K562 (cell line): ENCODE results near the gene ACBD4. TPM values are rescaled to one million over a fixed set of nuclear protein-coding genes. Genes with fewer than 3 reads are reported as not detected.
A peak's percentile ranks its signal among the peaks of the same experiment; 100 is the strongest.

Experiments used
- CREB3 ChIP-seq: fragments of 450-650 bp; conservative IDR thresholded peaks from 2 replicates; pipeline ENCODE4 v1.6.1; 2016; ENCODE audit warnings: missing genetic modification characterization, low read depth, mild to moderate bottlenecking, missing compliant biosample characterization, moderate library complexity
- ESRRA ChIP-seq: fragments of 450-650 bp; IDR thresholded peaks from 2 replicates; pipeline ENCODE4 v1.6.1; 2014; ENCODE audit warnings: low read depth, mild to moderate bottlenecking, moderate library complexity, borderline replicate concordance
- MTA1 ChIP-seq: fragments of 450-650 bp; IDR thresholded peaks from 2 replicates; pipeline ENCODE4 v1.6.1; 2017; ENCODE audit warnings: borderline replicate concordance
- MYBL2 ChIP-seq, 2 experiments: fragments of 450-650 bp in 1 of 2; sonication (generic) in 1 of 2; formaldehyde crosslinking in 1 of 2; IDR thresholded peaks; 2 replicates each; pipeline versions ENCODE4 v1.6.1 to v1.8.1; 2017 to 2022; ENCODE audit warnings: borderline replicate concordance in 1 of 2, inconsistent platforms in 1 of 2, low read depth in 1 of 2, mild to moderate bottlenecking in 1 of 2, missing genetic modification reagents in 1 of 2, moderate library complexity in 1 of 2
- PHB ChIP-seq: fragments of 250-450 bp; sonication (Bioruptor Pico); IDR thresholded peaks from 2 replicates; pipeline ENCODE4 v1.5.0; 2021
- RCOR1 ChIP-seq, 2 experiments: IDR thresholded peaks; 2 replicates each; pipeline ENCODE4 v1.6.1; 2012; ENCODE audit warnings: low read depth in 2 of 2, low read length in 2 of 2, borderline replicate concordance in 1 of 2, improper control_type of control experiment in 1 of 2
- SIX5 ChIP-seq, 2 experiments: IDR thresholded peaks; 2 replicates each; pipeline ENCODE4 v1.6.1; 2011; ENCODE audit warnings: low read length in 2 of 2, borderline replicate concordance in 1 of 2, low read depth in 1 of 2, mild to moderate bottlenecking in 1 of 2, moderate library complexity in 1 of 2; ENCODE audit not compliant: insufficient read depth in 1 of 2
- TFAP4 ChIP-seq: sonication (generic); formaldehyde crosslinking; IDR thresholded peaks from 2 replicates; pipeline ENCODE4 v1.8.0; 2022; ENCODE audit warnings: missing genetic modification reagents, mild to moderate bottlenecking, moderate library complexity, borderline replicate concordance
- THRB ChIP-seq: fragments of 450-650 bp; formaldehyde crosslinking; conservative IDR thresholded peaks from 2 replicates; pipeline ENCODE4 v1.4.0; 2022; ENCODE audit warnings: mild to moderate bottlenecking, missing genetic modification characterization
- ZNF57 ChIP-seq: fragments of 450-650 bp; formaldehyde crosslinking; IDR thresholded peaks from 2 replicates; pipeline ENCODE4 v1.4.0; 2020; ENCODE audit warnings: mild to moderate bottlenecking, moderate library complexity
- ZNF592 ChIP-seq: fragments of 450-650 bp; IDR thresholded peaks from 2 replicates; pipeline ENCODE4 v1.6.1; 2017; ENCODE audit warnings: antibody characterized with exemption, mild to moderate bottlenecking
- ZNF655 ChIP-seq: fragments of 250-450 bp; sonication (Bioruptor Pico); IDR thresholded peaks from 2 replicates; pipeline ENCODE4 v1.5.0; 2021
- ZNF740 ChIP-seq, 3 experiments: fragments of 200-800 bp in 1 of 3; sonication (Bioruptor generic) in 1 of 3; sonication (generic) in 1 of 3; formaldehyde crosslinking in 1 of 3; IDR thresholded peaks; 2 replicates each; pipeline versions ENCODE4 v1.6.1 to v1.8.0; 2016 to 2022; ENCODE audit warnings: mild to moderate bottlenecking in 2 of 3, missing compliant biosample characterization in 2 of 3, missing genetic modification characterization in 2 of 3, missing genetic modification reagents in 1 of 3
- polyA plus RNA-seq, 8 experiments: library from polyadenylated mRNA; depleted of rRNA in 4 of 8; stranded (reverse) in 5 of 8; unstranded in 3 of 8; fragments of >200 nt; fragmentation: Nextera tagmentation in 2 of 8; fragmentation: Illumina TruSeq in 1 of 8; extraction: Ambion mirVana in 2 of 8; extraction: Trizol in 1 of 8; gene quantifications; 2 replicates each; pipeline versions ENCODE4 v1.2.1 to v1.2.3, GENCODE V29; 2011 to 2014; ENCODE audit warnings: inconsistent platforms in 1 of 8, missing spikeins in 1 of 8
- total RNA-seq, 7 experiments: library from RNA; depleted of rRNA in 6 of 7; stranded (reverse); fragments of >200 nt in 6 of 7; fragmentation: Illumina TruSeq in 2 of 7; extraction: Trizol in 2 of 7; gene quantifications; 2 replicates each; pipeline versions ENCODE4 v1.2.1 to v1.2.3, GENCODE V29; 2011 to 2021; ENCODE audit warnings: low replicate concordance in 1 of 7

ACBD4 gene
- total and polyA plus RNA-seq, 9 of the 15 experiments (the other 6 are each of a cell fraction or from before 2014, with no cell fraction given), result 0.14 to 6.9 (median 4.6) TPM

GRCh38 chr17:45146890-45147580 lies 11.5 kb downstream of the ACBD4 start (continued):
- TF ChIP-seq TFAP4 (CRISPR knock-in tag) (no peak), RCOR1 (IDR thresholded peaks at IDR 0.05; ENCODE audit: borderline replicate concordance in 1 of 2, low read depth in 2 of 2, low read length in 2 of 2) (peak in 1 of 2 experiments; percentile 38; a peak in 1 of 4 replicates), ZNF740 (CRISPR knock-in tag; IDR thresholded peaks at IDR 0.05) (no peak), ZNF740 (tag; IDR thresholded peaks at IDR 0.05) (peak; percentile 58 to 75; a peak in 2 of 4 replicates), PHB (CRISPR knock-in tag) (0 out of 2 replicates have a peak, but pooled peaks have one; percentile 67), ZNF655 (CRISPR knock-in tag) (no peak), MYBL2 (IDR thresholded peaks at IDR 0.05; ENCODE audit: low read depth) (no peak), MYBL2 (CRISPR knock-in tag; IDR thresholded peaks at IDR 0.05; ENCODE audit: borderline replicate concordance) (no peak), CREB3 (peak; percentile 69; the same call in 1 of the 2 replicates), SIX5 (IDR thresholded peaks at IDR 0.05; ENCODE audit: borderline replicate concordance in 1 of 2, insufficient read depth in 1 of 2, low read depth in 1 of 2, low read length in 2 of 2) (no peak), MTA1 (no peak; the same call in 1 of the 2 replicates), ESRRA (peak; percentile 83), THRB (CRISPR knock-in tag) (no peak; the same call in 1 of the 2 replicates), ZNF592 (peak; percentile 94), ZNF57 (no peak)
